ENCODE results near the gene ADAMTSL3. TPM values are rescaled to one million over a fixed set of nuclear protein-coding genes. Genes with fewer than 3 reads are reported as not detected.
A peak's percentile ranks its signal among the peaks of the same experiment; 100 is the strongest.
"Not testable (repeated sequence)": the region's sequence is repeated elsewhere in the genome, so short reads cannot be mapped to it uniquely, and the experiment has no call there.

The ADAMTSL3 gene
- total RNA-seq, 1 donor from 2014 or later, result 0.17 TPM

GRCh38 chr15:84079885-84080777 is 426.2 kb downstream of the ADAMTSL3 start:
- peaks cover 1% of the 10 kb centered on the region for H3K36me3 Mint-ChIP-seq (ENCODE audit: low read depth)
- H3K4me3 Mint-ChIP-seq (ENCODE audit: unreplicated experiment), result peak overlapping the region; percentile 76
- peaks cover 21% of the 10 kb centered on the region for H3K4me1 Mint-ChIP-seq (ENCODE audit: low read depth)
- peaks cover 2% of the 10 kb centered on the region for H3K9me3 Mint-ChIP-seq (ENCODE audit: low read depth)
- TF ChIP-seq CTCF (IDR thresholded peaks at IDR 0.05), result no peak
- no peak overlapping the region for H3K27ac Mint-ChIP-seq (ENCODE audit: unreplicated experiment)
- peaks cover 33% of the 10 kb centered on the region for H3K27me3 Mint-ChIP-seq (ENCODE audit: low read depth)
- peak; percentile 77 for DNase-seq (ENCODE audit: low spot score)

- H3K27ac Mint-ChIP-seq (ENCODE audit: unreplicated experiment); H3K9me3 Mint-ChIP-seq (ENCODE audit: low read depth); DNase-seq (ENCODE audit: low spot score); H3K36me3 Mint-ChIP-seq (ENCODE audit: low read depth): not testable (repeated sequence)
- Mint-ChIP-seq H3K4me3 (ENCODE audit: unreplicated experiment) (peak overlapping the region; percentile 76), H3K27me3 (ENCODE audit: low read depth) (peaks cover 31% of the 10 kb centered on the region), H3K4me1 (ENCODE audit: low read depth) (peaks cover 21% of the 10 kb centered on the region)
Measured at GRCh38 chr15:84080778-84081084, 426.8 kb downstream of the ADAMTSL3 start.

GRCh38 chr15:84081391-84082168 is 427.7 kb downstream of the ADAMTSL3 start:
- peak overlapping the region; percentile 31 for H3K4me3 Mint-ChIP-seq (ENCODE audit: unreplicated experiment)
- peaks cover 2% of the 10 kb centered on the region for H3K9me3 Mint-ChIP-seq (ENCODE audit: low read depth)
- TF ChIP-seq CTCF (IDR thresholded peaks at IDR 0.05), result no peak
- H3K27ac Mint-ChIP-seq (ENCODE audit: unreplicated experiment), result peak overlapping the region; percentile 38
- DNase-seq (ENCODE audit: low spot score), result no peak
- H3K4me1 Mint-ChIP-seq (ENCODE audit: low read depth), result peaks cover 21% of the 10 kb centered on the region
- H3K27me3 Mint-ChIP-seq (ENCODE audit: low read depth), result peaks cover 24% of the 10 kb centered on the region
- peaks cover 1% of the 10 kb centered on the region for H3K36me3 Mint-ChIP-seq (ENCODE audit: low read depth)

- no peak for DNase-seq (ENCODE audit: low spot score)
- Mint-ChIP-seq H3K4me1 (ENCODE audit: low read depth) (peaks cover 21% of the 10 kb centered on the region), H3K27me3 (ENCODE audit: low read depth) (peaks cover 24% of the 10 kb centered on the region), H3K36me3 (ENCODE audit: low read depth) (no peaks in the 10 kb centered on the region), H3K4me3 (ENCODE audit: unreplicated experiment) (no peak overlapping the region), H3K9me3 (ENCODE audit: low read depth) (no peaks in the 10 kb centered on the region), H3K27ac (ENCODE audit: unreplicated experiment) (no peak overlapping the region)
- TF ChIP-seq CTCF (IDR thresholded peaks at IDR 0.05), result no peak
Measured at GRCh38 chr15:84082739-84083138, 428.8 kb downstream of the ADAMTSL3 start.

- DNase-seq (ENCODE audit: low spot score); H3K27me3 Mint-ChIP-seq (ENCODE audit: low read depth); H3K27ac Mint-ChIP-seq (ENCODE audit: unreplicated experiment); H3K36me3 Mint-ChIP-seq (ENCODE audit: low read depth); H3K4me1 Mint-ChIP-seq (ENCODE audit: low read depth); H3K9me3 Mint-ChIP-seq (ENCODE audit: low read depth); H3K4me3 Mint-ChIP-seq (ENCODE audit: unreplicated experiment): not testable (repeated sequence)
Measured at GRCh38 chr15:84086071-84086470, 432.1 kb downstream of the ADAMTSL3 start.

Other genes starting within 250 kb of the ADAMTSL3 start
- gene SH3GL3, start 206.8 kb upstream of the ADAMTSL3 start, total RNA-seq, result not detected in 3 replicates